Middle frontal gyrus (tissue), 1 donor: ENCODE measurements around the gene LYRM4.
"Not testable (repeated sequence)": the region's sequence is repeated elsewhere in the genome, so short reads cannot be mapped to it uniquely, and the experiment has no call there.

Experiments
- DNase-seq: peaks from one replicate; pipeline ENCODE4 v3.0.0-alpha.2; 2015; ENCODE audit warnings: low spot score; ENCODE audit errors: extremely low spot score

The LYRM4 gene

DNA sequence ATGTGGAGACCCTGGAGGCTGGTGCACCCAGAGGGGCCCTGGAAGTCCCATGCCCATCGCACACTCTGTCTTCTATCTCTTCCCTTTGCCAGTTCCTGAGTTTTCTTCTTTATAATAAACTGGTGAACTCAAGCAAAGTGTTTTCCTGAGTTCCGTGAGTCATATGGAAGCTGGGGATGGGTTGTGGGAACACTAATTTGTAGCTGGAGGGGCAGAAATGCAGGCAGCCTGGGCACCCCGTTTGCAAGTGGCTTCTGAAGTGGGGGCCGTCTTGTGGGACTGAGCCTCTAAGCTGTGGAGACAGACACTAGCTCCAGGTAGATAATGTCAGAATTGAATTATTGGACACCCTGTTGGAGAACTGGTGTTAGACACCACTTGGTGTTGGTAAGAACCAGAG is 178.8 kb downstream of the LYRM4 start:
- DNase-seq: no peak

DNA sequence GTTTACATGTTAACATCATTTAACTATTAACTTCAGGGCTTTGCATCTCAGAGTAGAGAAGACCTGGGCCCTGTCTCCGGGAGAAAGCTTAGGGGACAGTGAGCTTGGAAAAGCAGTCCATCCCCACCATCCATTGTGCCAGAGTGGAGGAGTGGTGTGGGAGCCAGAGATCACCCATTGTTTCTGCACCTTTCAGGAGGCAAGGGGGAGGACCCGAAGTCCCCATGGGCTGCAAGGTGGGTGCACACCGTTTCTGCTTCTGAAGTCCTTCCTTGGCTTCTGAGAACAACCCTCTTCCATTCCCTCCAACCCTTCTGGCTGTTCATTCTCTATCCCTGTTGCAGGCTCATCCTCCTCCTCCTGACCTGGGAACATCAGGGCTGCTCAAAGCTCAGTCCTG is 179.6 kb downstream of the LYRM4 start:
- DNase-seq: no peak

DNA sequence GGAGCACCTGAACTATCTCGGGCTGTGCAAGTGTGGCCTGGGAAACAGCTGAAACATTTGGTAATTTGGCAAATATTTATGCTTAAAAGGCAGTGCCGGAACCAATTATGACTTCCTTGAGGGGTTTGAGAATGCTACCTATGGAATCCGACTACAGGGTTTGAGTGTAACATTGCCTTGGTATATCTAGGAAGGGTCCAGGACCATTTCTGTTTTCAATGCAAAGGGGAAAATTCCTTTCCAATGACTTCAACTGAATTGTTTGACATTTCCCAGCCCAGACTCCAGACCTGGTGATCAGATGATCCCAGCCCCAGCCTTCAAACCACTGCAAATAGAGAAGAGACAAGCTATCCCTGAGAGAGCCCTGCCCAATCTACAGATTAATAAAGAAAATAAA is 180.2 kb downstream of the LYRM4 start:
- no peak for DNase-seq

DNA sequence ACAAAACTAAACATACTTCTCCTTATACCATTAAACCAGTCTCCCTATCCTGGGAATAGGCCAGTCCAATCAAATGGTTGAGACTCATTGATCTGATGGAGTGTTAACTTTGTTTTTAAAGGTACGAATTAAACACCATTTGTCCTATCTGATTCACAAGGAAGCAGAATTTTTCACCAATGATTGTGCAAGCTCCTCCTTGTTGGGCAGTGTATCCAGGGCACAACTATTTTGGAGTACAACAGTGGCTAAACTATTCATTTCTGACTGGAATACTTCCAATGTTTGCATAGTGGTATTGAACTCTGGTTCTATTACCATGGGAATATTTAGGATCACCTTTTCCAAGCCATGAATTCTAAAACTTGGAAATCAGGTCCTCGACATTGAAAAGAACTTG is 181.1 kb downstream of the LYRM4 start:
- no peak for DNase-seq

DNA sequence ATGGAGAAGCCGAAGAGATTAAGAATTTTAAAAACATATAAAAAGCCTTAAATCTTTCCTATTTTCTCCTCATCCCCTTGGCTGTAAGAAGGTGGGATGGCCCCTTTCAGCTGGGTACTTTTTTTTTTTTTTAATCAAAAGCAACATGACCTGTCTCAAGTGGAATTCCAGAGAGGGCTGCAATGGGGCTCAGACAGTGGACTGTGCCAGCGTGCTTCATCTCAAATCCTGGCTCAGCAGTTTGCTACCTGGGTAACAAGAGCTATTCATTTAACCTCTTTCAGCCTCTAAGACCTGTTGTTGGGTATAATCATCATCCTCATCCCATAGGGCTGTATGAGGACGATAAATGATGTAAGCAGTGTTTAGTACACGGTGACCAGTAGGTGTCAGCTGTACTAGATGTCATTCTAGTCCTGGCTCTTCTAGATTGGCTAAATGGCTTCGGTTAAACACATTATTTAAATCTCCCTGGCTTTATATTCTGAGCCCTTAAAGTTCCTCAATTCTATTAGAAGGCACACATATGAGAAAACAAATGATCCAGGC is 182.6 kb downstream of the LYRM4 start:
- no peak for DNase-seq

DNA sequence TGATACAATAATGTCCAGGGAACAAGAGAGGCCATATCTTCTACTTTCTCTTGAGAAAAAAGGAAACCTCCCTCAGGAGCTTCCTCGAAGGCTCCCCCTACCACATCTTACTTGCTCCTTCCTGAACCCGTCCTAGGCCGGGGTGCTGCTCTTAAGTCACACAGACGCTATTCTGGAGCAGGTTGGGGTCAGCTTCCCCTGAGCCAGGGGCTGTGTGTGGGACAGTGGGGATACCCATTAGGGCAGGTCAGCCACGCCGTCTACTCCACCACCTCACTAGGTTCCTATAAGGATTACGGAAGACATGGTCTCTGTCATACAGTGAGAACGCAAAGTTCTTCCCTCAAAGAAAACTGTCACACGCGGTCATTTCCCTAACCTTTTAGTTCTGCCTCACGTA is 183.8 kb downstream of the LYRM4 start:
- no peak for DNase-seq

DNA sequence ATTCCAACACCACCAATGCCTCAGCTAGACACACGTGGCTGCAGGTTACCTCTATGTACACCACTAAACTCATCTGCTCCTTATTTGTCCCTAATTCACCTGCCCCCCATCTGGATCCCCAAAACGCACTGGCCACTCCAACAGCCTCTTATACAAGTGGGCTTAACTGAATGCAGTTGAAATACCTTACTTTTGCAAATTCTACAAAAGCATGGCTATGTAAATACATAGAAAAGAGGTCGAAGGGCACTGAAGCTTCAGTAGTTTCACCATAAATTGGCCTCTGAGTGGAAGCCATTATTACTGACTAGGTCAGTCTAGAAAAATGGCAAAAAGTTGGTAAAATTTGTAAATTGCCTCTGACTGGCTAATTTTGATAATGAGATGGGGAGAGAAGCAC is 186.8 kb downstream of the LYRM4 start:
- no peak for DNase-seq

DNA sequence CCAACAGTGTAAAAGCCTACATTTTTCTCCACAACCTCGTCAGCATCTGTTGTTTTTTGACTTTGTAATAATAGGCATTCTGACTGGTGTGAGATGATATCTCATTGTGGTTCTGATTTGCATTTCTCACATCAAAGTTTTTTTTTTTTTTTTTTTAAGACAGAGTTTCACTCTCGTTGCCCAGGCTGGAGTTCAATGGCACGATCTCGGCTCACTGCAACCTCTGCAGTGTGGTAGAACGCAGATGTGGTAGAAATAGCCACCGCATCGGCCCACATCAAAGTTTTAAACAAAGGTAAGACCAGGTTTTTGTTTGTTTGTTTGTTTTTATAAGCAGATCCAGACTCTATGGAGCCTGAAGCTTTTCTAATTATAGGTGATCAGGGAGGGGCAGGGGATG is 188.3 kb downstream of the LYRM4 start:
- no peak for DNase-seq

DNA sequence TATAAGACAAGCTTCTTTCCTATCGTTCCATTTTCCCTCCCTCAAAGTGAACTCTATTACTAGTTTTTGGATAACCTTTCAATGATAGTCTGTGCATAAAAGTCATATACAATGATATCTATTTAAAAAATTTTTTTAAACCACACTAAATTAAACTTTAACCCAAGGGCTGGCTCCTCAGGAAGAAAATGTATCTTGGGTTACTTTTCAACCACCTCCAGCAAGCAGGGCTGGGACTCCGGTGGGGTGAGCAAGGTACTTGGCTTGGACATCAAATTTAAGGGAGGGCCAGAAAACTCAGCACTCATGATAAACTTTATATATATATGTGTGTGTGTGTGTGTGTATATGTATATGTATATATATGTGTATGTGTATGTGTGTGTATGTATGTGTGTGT is 189.5 kb downstream of the LYRM4 start:
- DNase-seq: no peak

DNA sequence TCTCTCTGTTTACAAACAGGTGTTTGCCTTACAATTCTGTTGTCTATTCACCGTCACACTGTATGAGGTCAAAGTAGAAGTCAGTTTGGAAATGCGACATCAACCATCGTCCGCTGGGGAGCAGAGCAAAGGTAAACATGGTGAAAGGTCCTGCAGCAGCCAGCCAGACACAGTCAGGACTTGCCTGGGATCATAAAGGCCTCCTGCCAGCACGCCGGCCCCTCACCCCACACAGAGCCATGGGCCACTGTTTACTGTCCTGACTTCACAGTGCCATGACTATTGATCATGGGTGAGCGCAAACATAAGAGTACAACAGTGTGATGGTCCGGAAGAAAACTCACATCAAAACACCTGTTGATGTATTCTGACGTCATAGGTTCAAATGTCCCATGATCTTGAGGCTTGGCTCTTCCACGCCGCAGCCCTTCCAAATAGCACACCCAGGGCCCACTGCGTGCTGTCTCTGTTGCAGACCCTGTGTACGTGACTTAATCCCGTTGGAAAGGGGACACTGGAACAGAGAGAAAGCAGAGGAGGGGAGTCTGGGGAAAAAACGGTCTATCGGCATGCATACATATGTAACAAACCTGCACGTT is 192.5 kb downstream of the LYRM4 start:
- no peak for DNase-seq

DNA sequence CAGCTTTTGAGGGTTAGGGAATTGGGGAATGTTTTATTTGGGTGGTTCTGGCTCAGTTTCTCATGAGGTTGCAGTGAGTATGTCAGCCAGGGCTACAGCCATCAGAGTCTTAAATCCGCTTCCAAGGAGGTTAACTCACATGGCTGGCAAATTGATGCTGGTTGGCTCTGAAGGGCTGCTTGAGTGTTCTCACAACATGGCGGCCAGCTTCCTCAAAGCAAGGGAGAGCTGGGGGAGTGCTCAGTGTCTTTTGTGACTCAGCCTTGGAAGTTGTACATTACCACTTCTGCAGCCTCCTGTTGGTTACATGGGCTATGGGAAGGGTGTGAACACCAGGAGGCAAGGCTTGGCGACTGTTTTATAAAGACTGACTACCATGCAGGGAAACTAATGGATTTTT is 193.4 kb downstream of the LYRM4 start:
- no peak for DNase-seq

DNA sequence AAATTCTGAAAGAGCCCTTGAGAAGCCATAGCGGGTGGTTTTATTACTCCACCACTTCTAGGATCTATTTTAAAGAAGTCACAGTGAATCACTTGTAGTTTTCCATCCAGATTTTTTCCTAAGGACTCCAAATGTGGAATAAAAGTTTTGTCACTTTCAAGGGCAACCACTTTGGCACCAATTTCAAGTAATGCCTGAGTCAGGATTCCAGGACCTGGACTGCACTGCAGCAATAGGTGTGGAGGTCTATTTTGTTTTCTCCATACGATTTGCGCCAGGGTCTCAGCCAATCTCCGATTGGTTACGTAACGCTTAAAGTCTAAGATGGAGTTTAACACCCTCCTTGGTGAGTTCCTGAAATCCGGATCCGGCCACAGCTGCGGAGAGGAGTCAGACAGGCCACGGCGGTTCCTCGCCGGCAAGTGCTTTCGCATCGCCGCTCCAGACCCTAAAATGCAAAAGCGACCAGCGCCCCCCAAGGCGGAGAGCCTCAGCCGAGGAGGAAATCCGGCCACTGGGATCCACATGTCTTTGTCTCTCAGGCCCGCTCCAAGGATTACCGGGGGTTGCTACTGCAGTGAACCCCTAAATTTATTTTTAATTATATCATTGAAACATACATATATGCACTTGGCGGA is 194.2 kb downstream of the LYRM4 start:
- no peak for DNase-seq

DNA sequence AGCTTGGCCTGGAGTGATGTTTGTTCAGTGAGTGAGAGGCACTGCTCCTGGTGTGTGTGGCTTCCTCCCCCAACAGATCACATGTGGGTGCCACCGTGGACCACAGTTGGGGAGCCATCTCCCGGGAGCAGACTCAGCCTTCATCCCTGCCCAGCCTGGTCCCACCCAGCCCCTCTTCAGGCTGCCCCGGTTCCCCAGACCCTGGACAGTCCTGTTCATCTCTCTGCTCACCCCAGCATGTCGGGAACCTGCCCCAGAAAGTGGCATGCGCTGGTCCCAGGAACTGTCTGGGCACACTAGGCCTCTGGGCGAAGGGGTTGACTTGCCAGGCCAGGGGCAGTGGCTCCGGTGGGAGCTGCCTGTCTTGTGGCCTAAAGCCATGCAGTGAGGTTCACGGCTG is 197.1 kb downstream of the LYRM4 start:
- DNase-seq: no peak

DNA sequence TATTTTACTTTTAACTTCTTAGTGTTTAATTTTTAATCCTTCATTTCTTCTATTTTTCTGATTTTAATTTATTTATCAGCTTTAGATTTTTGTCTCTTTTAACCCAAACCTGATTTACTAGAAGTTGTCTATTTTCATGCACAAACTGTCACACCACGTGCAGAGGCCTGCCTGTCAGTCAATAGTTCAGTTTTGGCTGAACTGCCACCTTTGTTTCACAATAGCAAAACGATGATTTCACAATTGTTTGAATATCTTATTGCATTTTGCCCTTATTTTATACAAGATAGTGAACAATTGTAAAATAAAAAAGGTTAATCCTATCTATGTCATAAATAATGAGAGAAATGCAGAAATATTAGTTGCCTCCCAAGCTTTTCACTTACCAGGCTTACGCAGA is 199.6 kb downstream of the LYRM4 start:
- DNase-seq: no peak

DNA sequence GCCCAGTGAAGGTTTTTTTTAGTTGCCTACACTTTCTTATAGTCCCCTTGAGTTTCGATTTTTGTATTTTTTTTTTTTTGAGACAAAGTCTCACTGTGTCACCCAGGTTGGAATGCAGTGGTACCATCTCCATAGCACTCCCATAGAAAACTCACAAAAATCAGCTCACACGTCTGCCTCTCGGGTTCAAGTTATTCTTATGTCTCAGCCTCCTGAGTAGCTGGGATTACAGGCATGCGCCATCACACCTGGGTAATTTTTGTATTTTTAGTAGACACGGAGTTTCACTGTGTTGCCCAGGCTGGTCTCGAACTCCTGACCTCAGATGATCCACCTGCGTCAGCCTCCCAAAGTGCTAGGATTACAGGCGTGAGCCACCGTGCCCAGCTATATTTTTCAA is 200.3 kb downstream of the LYRM4 start:
- DNase-seq: not testable (repeated sequence)

DNA sequence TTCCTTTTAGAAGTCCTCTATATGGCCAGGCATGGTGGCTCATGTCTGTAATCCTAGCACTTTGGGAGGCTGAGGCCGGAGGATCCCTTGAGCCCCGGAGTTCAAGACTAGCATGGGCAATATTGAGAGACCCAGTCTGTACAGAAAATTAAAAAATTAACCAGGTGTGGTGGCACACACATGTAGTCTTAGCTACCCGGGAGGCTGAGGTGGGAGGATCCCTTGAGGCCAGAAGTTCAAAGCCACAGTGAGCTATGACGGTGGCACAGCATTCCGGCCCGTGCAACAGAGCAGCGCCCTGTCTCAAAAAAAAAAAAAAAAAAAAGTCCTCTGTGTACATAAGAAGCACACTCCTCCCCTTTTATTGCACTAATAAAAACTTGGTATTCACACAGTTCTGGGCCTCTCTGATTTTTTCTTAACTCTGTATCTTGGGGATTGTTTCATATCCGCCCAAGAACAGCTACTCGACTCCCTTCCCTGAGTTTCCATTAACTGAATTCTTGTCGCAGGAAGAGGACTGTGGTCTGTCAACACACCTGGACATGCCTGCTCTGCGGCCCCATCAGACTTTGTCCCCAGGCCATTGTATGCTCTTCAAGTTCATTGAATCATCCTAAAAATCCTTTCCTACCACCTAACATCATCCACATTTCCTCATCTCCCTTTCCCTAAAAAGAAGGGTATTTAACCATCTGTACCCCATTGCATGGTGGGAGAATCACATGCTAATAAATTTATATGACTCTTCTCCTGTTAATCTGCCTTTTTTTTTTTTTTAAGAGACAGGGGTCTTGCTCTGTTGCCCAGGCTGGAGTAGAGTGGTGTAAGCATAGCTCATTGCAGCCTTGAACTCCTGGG is 201.5 kb downstream of the LYRM4 start:
- no peak for DNase-seq
